K562 (cell line): ENCODE data around the gene KASH5. TPM values are rescaled to one million over a fixed set of nuclear protein-coding genes. Genes with fewer than 3 reads are reported as not detected.
A peak's percentile ranks its signal among the peaks of the same experiment; 100 is the strongest.

Source experiments
- ASH1L ChIP-seq: fragments of 450-650 bp; IDR thresholded peaks from 2 replicates; pipeline ENCODE4 v1.6.1; 2018; ENCODE audit warnings: borderline replicate concordance, mild to moderate bottlenecking, low read depth; ENCODE audit not compliant: partially characterized antibody
- CGGBP1 ChIP-seq: fragments of 250-450 bp; sonication (Bioruptor Pico); IDR thresholded peaks from 2 replicates; pipeline ENCODE4 v1.9.0; 2021; ENCODE audit warnings: mild to moderate bottlenecking
- EP400 ChIP-seq: fragments of 450-650 bp; IDR thresholded peaks from 2 replicates; pipeline ENCODE4 v1.6.1; 2017; ENCODE audit warnings: antibody characterized with exemption, mild to moderate bottlenecking, moderate library complexity
- ETV5 ChIP-seq: sonication (generic); formaldehyde crosslinking; IDR thresholded peaks from 2 replicates; pipeline ENCODE4 v1.4.0; 2020; ENCODE audit warnings: low read depth, mild to moderate bottlenecking, missing genetic modification reagents
- FOSL1 ChIP-seq: fragments of 200-800 bp; sonication (Bioruptor generic); conservative IDR thresholded peaks from 2 replicates; pipeline ENCODE4 v1.6.1; 2016; ENCODE audit warnings: missing genetic modification characterization, missing compliant biosample characterization
- FOXO4 ChIP-seq: fragments of 450-650 bp; formaldehyde crosslinking; IDR thresholded peaks from 2 replicates; pipeline ENCODE4 v1.4.0; 2020; ENCODE audit warnings: mild to moderate bottlenecking, moderate library complexity
- GTF2F1 ChIP-seq: IDR thresholded peaks from 2 replicates; pipeline ENCODE4 v1.6.1; 2011; ENCODE audit warnings: low read depth, low read length, improper control_type of control experiment
- JUND ChIP-seq, 2 experiments: IDR thresholded peaks; 2 replicates in 1 of 2; 3 replicates in 1 of 2; pipeline ENCODE4 v1.6.1; 2011; ENCODE audit warnings: borderline replicate concordance in 2 of 2, low read depth in 2 of 2, low read length in 2 of 2, improper control_type of control experiment in 1 of 2, missing biosample characterization in 1 of 2, missing genetic modification characterization in 1 of 2, missing genetic modification reagents in 1 of 2
- KDM2B ChIP-seq: fragments of 250-450 bp; sonication (Bioruptor Pico); IDR thresholded peaks from 2 replicates; pipeline ENCODE4 v1.8.0; 2021; ENCODE audit warnings: mild to moderate bottlenecking, moderate library complexity
- MED1 ChIP-seq: sonication (generic); formaldehyde crosslinking; IDR thresholded peaks from 2 replicates; pipeline ENCODE4 v1.8.1; 2023; ENCODE audit warnings: missing genetic modification reagents, borderline replicate concordance
- NFYB ChIP-seq: IDR thresholded peaks from 2 replicates; pipeline ENCODE4 v1.6.1; 2011; ENCODE audit warnings: mild to moderate bottlenecking, moderate library complexity; ENCODE audit not compliant: insufficient read length; ENCODE audit errors: extremely low read depth
- PHF8 ChIP-seq: fragments of 200-600 bp; sonication (generic); IDR thresholded peaks from 2 replicates; pipeline ENCODE4 v1.6.1; 2012; ENCODE audit warnings: mixed run types, mild to moderate bottlenecking, inconsistent platforms, low read length, moderate library complexity, borderline replicate concordance
- POLR2AphosphoS5 ChIP-seq: IDR thresholded peaks from 2 replicates; pipeline ENCODE4 v1.6.1; 2011; ENCODE audit warnings: mild to moderate bottlenecking, low read depth, low read length, moderate library complexity; ENCODE audit not compliant: control insufficient read depth, insufficient read depth
- PRMT5 ChIP-seq: sonication (generic); formaldehyde crosslinking; IDR thresholded peaks from 2 replicates; pipeline ENCODE4 v1.5.0; 2020; ENCODE audit warnings: missing genetic modification reagents
- RFX1 ChIP-seq: fragments of 450-650 bp; IDR thresholded peaks from 2 replicates; pipeline ENCODE4 v1.6.1; 2016; ENCODE audit warnings: mild to moderate bottlenecking, moderate library complexity
- ZBTB33 ChIP-seq: sonication (generic); formaldehyde crosslinking; IDR thresholded peaks from 2 replicates; pipeline ENCODE4 v1.8.1; 2023; ENCODE audit warnings: mild to moderate bottlenecking, missing genetic modification reagents
- ZEB2 ChIP-seq: fragments of 450-650 bp; IDR thresholded peaks from 2 replicates; pipeline ENCODE4 v1.6.1; 2016
- ZNF143 ChIP-seq: sonication (generic); formaldehyde crosslinking; IDR thresholded peaks from 2 replicates; pipeline ENCODE4 v1.9.0; 2022; ENCODE audit warnings: mild to moderate bottlenecking, missing genetic modification reagents
- ZNF280B ChIP-seq: fragments of 250-450 bp; sonication (Bioruptor Pico); IDR thresholded peaks from 2 replicates; pipeline ENCODE4 v1.5.1; 2021; ENCODE audit warnings: mild to moderate bottlenecking
- ZNF316 ChIP-seq: fragments of 450-650 bp; IDR thresholded peaks from 2 replicates; pipeline ENCODE4 v1.6.1; 2016
- ZNF668 ChIP-seq: fragments of 250-450 bp; sonication (Bioruptor Pico); IDR thresholded peaks from 2 replicates; pipeline ENCODE4 v1.8.0; 2022; ENCODE audit warnings: mild to moderate bottlenecking, inconsistent platforms
- ZNF764 ChIP-seq: fragments of 250-450 bp; sonication (Bioruptor Pico); IDR thresholded peaks from 2 replicates; pipeline ENCODE4 v1.4.0; 2020; ENCODE audit warnings: low read depth, mild to moderate bottlenecking, moderate library complexity
- polyA plus RNA-seq, 8 experiments: library from polyadenylated mRNA; depleted of rRNA in 4 of 8; stranded (reverse) in 5 of 8; unstranded in 3 of 8; fragments of >200 nt; fragmentation: Nextera tagmentation in 2 of 8; fragmentation: Illumina TruSeq in 1 of 8; extraction: Ambion mirVana in 2 of 8; extraction: Trizol in 1 of 8; gene quantifications; 2 replicates each; pipeline versions ENCODE4 v1.2.1 to v1.2.3, GENCODE V29; 2011 to 2014; ENCODE audit warnings: inconsistent platforms in 1 of 8, missing spikeins in 1 of 8
- total RNA-seq, 7 experiments: library from RNA; depleted of rRNA in 6 of 7; stranded (reverse); fragments of >200 nt in 6 of 7; fragmentation: Illumina TruSeq in 2 of 7; extraction: Trizol in 2 of 7; gene quantifications; 2 replicates each; pipeline versions ENCODE4 v1.2.1 to v1.2.3, GENCODE V29; 2011 to 2021; ENCODE audit warnings: low replicate concordance in 1 of 7

KASH5 gene
- total and polyA plus RNA-seq, 9 of the 15 experiments (the other 6 are each of a cell fraction or from before 2014, with no cell fraction given) = 0.07 to 0.84 (median 0.34) TPM; not detected in 1

GRCh38 chr19:49443366-49444099 lies 55.5 kb downstream of the KASH5 start (continued):
- TF ChIP-seq FOXO4 (CRISPR knock-in tag) (0 out of 2 replicates have a peak, but pooled peaks have one; percentile 30), PHF8 (peak; percentile 47; the same call in 1 of the 2 replicates), ZNF280B (no peak), ZBTB33 (peak; percentile 93), FOSL1 (tag) (no peak), ZNF143 (CRISPR knock-in tag) (peak; percentile 99), CGGBP1 (CRISPR knock-in tag) (0 out of 2 replicates have a peak, but pooled peaks have one; percentile 16), KDM2B (peak; percentile 8; the same call in 1 of the 2 replicates), ASH1L (no peak), ETV5 (CRISPR knock-in tag) (peak; percentile 85), ZNF764 (CRISPR knock-in tag) (no peak), ZEB2 (peak; percentile 73; the same call in 1 of the 2 replicates), ZNF668 (CRISPR knock-in tag) (no peak), RFX1 (peak; percentile 70; the same call in 1 of the 2 replicates), JUND (IDR thresholded peaks at IDR 0.05; ENCODE audit: borderline replicate concordance, low read depth, low read length) (peak; percentile 18; the same call in 1 of the 2 replicates), JUND (tag; IDR thresholded peaks at IDR 0.05; ENCODE audit: borderline replicate concordance, low read depth, low read length) (no peak; the same call in 2 of the 3 replicates), ZNF316 (no peak), PRMT5 (no peak), GTF2F1 (no peak), POLR2AphosphoS5 (no peak), NFYB (no peak), MED1 (CRISPR knock-in tag) (no peak), EP400 (peak; percentile 76)
